Spleen (tissue), 7 donors: ENCODE measurements around the gene SHH.

Experiments
- CTCF ChIP-seq, 11 experiments: fragments of 200-600 bp in 7 of 11; fragments of 450-650 bp in 4 of 11; sonication (generic) in 4 of 11; IDR thresholded peaks in 8 of 11; conservative IDR thresholded peaks in 3 of 11; 1 replicate in 7 of 11; 2 replicates in 4 of 11; pipeline versions ENCODE4 v1.4.0 to v1.8.0; 2016 to 2021; ENCODE audit warnings: antibody characterized with exemption in 11 of 11, inconsistent platforms in 4 of 11, mild to moderate bottlenecking in 1 of 11
- POLR2A ChIP-seq, 3 donors: fragments of 450-650 bp; IDR thresholded peaks; one replicate each; pipeline ENCODE4 v1.5.1; 2017; ENCODE audit warnings: antibody characterized with exemption in 3 of 3, mild to moderate bottlenecking in 1 of 3
- donor health status: DM: no; HTN: no; CAD: no; lungs with moderate emphysema.
- donor health status: DM: no; HTN: no; CAD: no.
- donor health status: DM: no; HTN: no; CAD: no.

DNA sequence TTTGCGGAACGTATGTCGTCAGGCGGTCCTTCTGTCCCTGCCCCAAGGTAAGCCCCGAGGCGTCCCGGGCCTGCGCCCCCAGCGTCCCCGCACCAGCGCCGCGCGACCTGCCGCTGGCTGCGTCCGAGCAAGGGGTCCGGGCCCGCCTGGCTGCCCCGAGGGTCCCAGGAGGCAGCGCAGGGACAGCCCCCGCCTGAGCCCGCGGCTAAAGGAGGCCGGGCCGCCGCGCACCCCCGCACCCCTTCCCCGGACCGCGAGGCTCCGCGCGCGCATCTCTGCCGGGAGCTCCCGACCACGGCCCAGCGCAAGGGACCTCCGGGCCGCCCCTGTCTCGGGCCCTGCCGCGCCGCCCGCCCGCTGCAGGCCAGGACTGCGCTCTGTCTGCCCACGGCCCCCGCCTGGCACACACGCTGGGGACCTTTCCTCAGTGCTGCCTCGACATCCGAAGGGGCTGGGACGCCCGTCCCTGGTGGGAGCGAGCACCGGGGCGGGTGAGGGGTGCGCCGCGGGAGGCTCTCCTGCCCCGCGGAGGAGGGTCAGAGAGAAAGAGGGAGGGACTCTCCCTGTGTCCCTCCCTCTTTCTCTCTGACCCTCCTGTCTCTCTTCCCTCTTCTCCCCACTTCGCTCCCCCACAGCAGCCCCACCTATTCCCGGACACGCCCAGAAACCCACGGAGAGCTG lies 25.0 kb downstream of the SHH start:
- TF ChIP-seq CTCF (IDR thresholded peaks at IDR 0.05 in 8 of 11, conservative IDR thresholded peaks at IDR 0.05 in 3 of 11) (no peak), POLR2A (IDR thresholded peaks at IDR 0.05) (no peak)
